HG03469 (cell line): Measurements from ENCODE around the gene LOXL1.
"Not testable (repeated sequence)": the region's sequence is repeated elsewhere in the genome, so short reads cannot be mapped to it uniquely, and the experiment has no call there.

ENCODE experiments used
- ATAC-seq: cut with Tn5 transposase; IDR thresholded peaks from one replicate; pipeline ENCODE4 v1.9.1; 2021; ENCODE audit warnings: mild to moderate bottlenecking, moderate library complexity, moderate number of reproducible peaks; ENCODE audit not compliant: unreplicated experiment

Gene LOXL1

GRCh38 chr15:73951601-73952000 lies 25.3 kb downstream of the LOXL1 start:
- no peak for ATAC-seq

GRCh38 chr15:73952171-73952912 lies 26.1 kb downstream of the LOXL1 start:
- ATAC-seq: no peak

- ATAC-seq: no peak
Measured at GRCh38 chr15:73952913-73953750, 26.9 kb downstream of the LOXL1 start.

GRCh38 chr15:73954188-73955145 lies 28.2 kb downstream of the LOXL1 start:
- no peak for ATAC-seq

- no peak for ATAC-seq
Measured at GRCh38 chr15:73955326-73955725, 29.1 kb downstream of the LOXL1 start.

- no peak for ATAC-seq
Measured at GRCh38 chr15:73955861-73956742, 29.8 kb downstream of the LOXL1 start.

- no peak for ATAC-seq
Measured at GRCh38 chr15:73956743-73957135, 30.5 kb downstream of the LOXL1 start.

GRCh38 chr15:73957276-73957675 lies 31.0 kb downstream of the LOXL1 start:
- ATAC-seq: no peak

GRCh38 chr15:73957785-73958184 lies 31.5 kb downstream of the LOXL1 start:
- ATAC-seq: no peak

GRCh38 chr15:73959012-73959581 lies 32.8 kb downstream of the LOXL1 start:
- no peak for ATAC-seq

- no peak for ATAC-seq
Measured at GRCh38 chr15:73959801-73960200, 33.5 kb downstream of the LOXL1 start.

- not testable (repeated sequence) for ATAC-seq
Measured at GRCh38 chr15:73960472-73961070, 34.3 kb downstream of the LOXL1 start.

- no peak for ATAC-seq
Measured at GRCh38 chr15:73962433-73962832, 36.2 kb downstream of the LOXL1 start.

- ATAC-seq: no peak
Measured at GRCh38 chr15:73964736-73965093, 38.5 kb downstream of the LOXL1 start.

- ATAC-seq: no peak
Measured at GRCh38 chr15:73965094-73965757, 39.0 kb downstream of the LOXL1 start.

- peak; percentile 54 for ATAC-seq
Measured at GRCh38 chr15:73965758-73966113, 39.5 kb downstream of the LOXL1 start.

GRCh38 chr15:73968461-73968860 lies 42.2 kb downstream of the LOXL1 start:
- no peak for ATAC-seq

- no peak for ATAC-seq
Measured at GRCh38 chr15:73969151-73969759, 43.0 kb downstream of the LOXL1 start.
